Fibroblast of pulmonary artery (primary cell): ENCODE results near the gene TTF2.

Experiments used
- DNase-seq: peaks from one replicate; pipeline ENCODE4 v3.0.0-alpha.2; 2010; ENCODE audit warnings: low read depth
- H3K4me3 ChIP-seq: replicated peaks from 2 replicates; pipeline ENCODE4 v1.5.1; 2011; ENCODE audit warnings: low read depth, mild to moderate bottlenecking, control low read depth, low read length, moderate library complexity
- CTCF ChIP-seq: IDR thresholded peaks from 2 replicates; pipeline ENCODE4 v1.5.1; 2011; ENCODE audit warnings: mild to moderate bottlenecking, control low read depth, low read length, inconsistent platforms; ENCODE audit errors: missing control alignments

The TTF2 gene

GRCh38 chr1:117067533-117068370, 7.6 kb downstream of the TTF2 start:
- DNase-seq: peak; percentile 78
- no peak overlapping the region for H3K4me3 ChIP-seq
- TF ChIP-seq CTCF: peak; percentile 89

- DNase-seq: no peak
- no peak for TF ChIP-seq CTCF
- H3K4me3 ChIP-seq: no peak overlapping the region
These were observed 8.5 kb downstream of the TTF2 start for GRCh38 chr1:117068580-117068979.

- no peak overlapping the region for H3K4me3 ChIP-seq
- no peak for TF ChIP-seq CTCF
- no peak for DNase-seq
These were observed 9.2 kb downstream of the TTF2 start for GRCh38 chr1:117069220-117069844.

GRCh38 chr1:117070124-117070523, 10.0 kb downstream of the TTF2 start:
- no peak overlapping the region for H3K4me3 ChIP-seq
- peak; percentile 60 for DNase-seq
- no peak for TF ChIP-seq CTCF

- no peak overlapping the region for H3K4me3 ChIP-seq
- no peak for TF ChIP-seq CTCF
- no peak for DNase-seq
These were observed 16.5 kb downstream of the TTF2 start for GRCh38 chr1:117076648-117077047.

- no peak overlapping the region for H3K4me3 ChIP-seq
- DNase-seq: peak; percentile 89
- TF ChIP-seq CTCF: no peak
These were observed 17.1 kb downstream of the TTF2 start for GRCh38 chr1:117077267-117077666.
